Esophagus muscularis mucosa (tissue), 4 donors: ENCODE results near the gene PAXX. TPM values are rescaled to one million over a fixed set of nuclear protein-coding genes. Genes with fewer than 3 reads are reported as not detected.

ENCODE experiments used
- DNase-seq: peaks from one replicate; pipeline ENCODE4 v3.0.0-alpha.2; 2017; ENCODE audit errors: extremely low spot score
- H3K27ac ChIP-seq, 4 donors: fragments of 200-600 bp; sonication (generic); replicated peaks in 1 of 4; 1 replicate in 3 of 4; 2 replicates in 1 of 4; pipeline ENCODE4 v1.5.1; 2016 to 2019; ENCODE audit warnings: mild to moderate bottlenecking in 1 of 4
- H3K27me3 ChIP-seq, 4 donors: fragments of 200-600 bp; sonication (generic); one replicate each; pipeline versions ENCODE4 v1.5.1 to v1.6.0; 2016 to 2019
- H3K36me3 ChIP-seq, 4 donors: fragments of 200-600 bp; sonication (generic); one replicate each; pipeline ENCODE4 v1.5.1; 2016 to 2019
- H3K4me1 ChIP-seq, 4 donors: fragments of 200-600 bp; sonication (generic); one replicate each; pipeline ENCODE4 v1.5.1; 2016 to 2019
- H3K4me3 ChIP-seq, 4 donors: fragments of 200-600 bp; sonication (generic); 1 replicate in 2 of 4; 2 replicates in 2 of 4; pipeline ENCODE4 v1.5.1; 2016 to 2019; ENCODE audit warnings: mild to moderate bottlenecking in 4 of 4, moderate library complexity in 1 of 4
- H3K9me3 ChIP-seq, 4 donors: fragments of 200-600 bp; sonication (generic); 1 replicate in 3 of 4; 2 replicates in 1 of 4; pipeline ENCODE4 v1.5.1; 2016 to 2019
- CTCF ChIP-seq, 3 experiments: fragments of 200-600 bp in 2 of 3; fragments of 450-650 bp in 1 of 3; sonication (generic) in 2 of 3; IDR thresholded peaks; one replicate each; pipeline ENCODE4 v1.5.1; 2017 to 2019; ENCODE audit warnings: antibody characterized with exemption in 3 of 3, mild to moderate bottlenecking in 2 of 3, moderate library complexity in 1 of 3
- EP300 ChIP-seq: sonication (generic); formaldehyde crosslinking; IDR thresholded peaks from one replicate; pipeline ENCODE4 v1.6.1; 2017; ENCODE audit warnings: antibody characterized with exemption
- POLR2A ChIP-seq: fragments of 450-650 bp; IDR thresholded peaks from one replicate; pipeline ENCODE4 v1.6.1; 2017; ENCODE audit warnings: antibody characterized with exemption, moderate library complexity, mild to moderate bottlenecking, low read depth
- POLR2AphosphoS5 ChIP-seq, 2 donors: sonication (generic); formaldehyde crosslinking; IDR thresholded peaks; one replicate each; pipeline ENCODE4 v1.6.1; 2017; ENCODE audit warnings: antibody characterized with exemption in 2 of 2
- WGBS: methylation state at CpG from one replicate; pipeline ENCODE4 v1.1.5; 2018; 5-methylcytosine and 5-hydroxymethylcytosine counted together
- intact Hi-C: fragments of 100-400 bp; cut with DNase I; formaldehyde crosslinking; loops from one replicate; pipeline ENCODE4 v1.15.1; 2023
- total RNA-seq, 4 donors: library from RNA; depleted of rRNA; stranded (reverse); fragments of >200 nt; gene quantifications; one replicate each; pipeline versions ENCODE4 v1.1.0 to v1.2.1, GENCODE V29; 2016

Gene PAXX
- total RNA-seq, 4 donors from 2014 or later = 28.8 to 39.9 (median 37.8) TPM

GRCh38 chr9:136950656-136951276 is 41.5 kb upstream of the PAXX start:
- Histone ChIP-seq H3K4me3 (peak overlapping the region; percentile 77 to 92 (median 84)), H3K27ac (peak overlapping the region; percentile 86 to 92 (median 90)), H3K4me1 (peaks cover 25 to 33% (median 28%) of the 10 kb centered on the region in 4 donors), H3K27me3 (no peaks in the 10 kb centered on the region), H3K36me3 (no peaks in the 10 kb centered on the region), H3K9me3 (no peaks in the 10 kb centered on the region)
- no peak for DNase-seq
- intact Hi-C loops = loop anchor here (5.0 kb wide), 1 partner anchor 163 kb away; no protein-coding TSS in a partner anchor
- no peak for TF ChIP-seq CTCF (IDR thresholded peaks at IDR 0.05)
- TF ChIP-seq POLR2A = no peak
- TF ChIP-seq POLR2AphosphoS5 (IDR thresholded peaks at IDR 0.05) = no peak
- TF ChIP-seq EP300 = no peak
- WGBS = 88% methylated on average over 2 of the region's 9 CpGs

GRCh38 chr9:136951541-136952320 is 40.5 kb upstream of the PAXX start, which contains the start of gene LCN12:
Gene LCN12, plus strand, starts transcription at chr9:136952273. Its CDS starts 55 bp downstream, at chr9:136952328.
- peaks cover 25 to 33% (median 28%) of the 10 kb centered on the region in 4 donors for H3K4me1 ChIP-seq
- no peaks in the 10 kb centered on the region for H3K36me3 ChIP-seq
- 93% methylated on average over 13 of the region's 14 CpGs for WGBS
- DNase-seq = no peak
- H3K9me3 ChIP-seq = no peaks in the 10 kb centered on the region
- TF ChIP-seq POLR2AphosphoS5 (IDR thresholded peaks at IDR 0.05) (no peak), EP300 (no peak), POLR2A (no peak), CTCF (IDR thresholded peaks at IDR 0.05) (no peak)
- H3K4me3 ChIP-seq = no peak within 1 kb of the TSS
- H3K27me3 ChIP-seq = no peaks in the 10 kb centered on the region
- intact Hi-C loops = loop anchor here (5.0 kb wide), 1 partner anchor 164 kb away; no protein-coding TSS in a partner anchor
- H3K27ac ChIP-seq = peak within 1 kb of the TSS in 1 of 4 donors; percentile 90

- Histone ChIP-seq H3K27ac (no peak overlapping the region), H3K4me1 (peaks cover 25 to 33% (median 28%) of the 10 kb centered on the region in 4 donors), H3K4me3 (no peak overlapping the region), H3K36me3 (no peaks in the 10 kb centered on the region), H3K27me3 (no peaks in the 10 kb centered on the region), H3K9me3 (no peaks in the 10 kb centered on the region)
- intact Hi-C loops = loop anchor here (5.0 kb wide), 1 partner anchor 165 kb away; no protein-coding TSS in a partner anchor
- WGBS = 82% methylated on average over 4 of the region's 15 CpGs
- no peak for DNase-seq
- TF ChIP-seq CTCF (IDR thresholded peaks at IDR 0.05) (no peak), POLR2A (no peak), EP300 (no peak), POLR2AphosphoS5 (IDR thresholded peaks at IDR 0.05) (no peak)
Observed at GRCh38 chr9:136952321-136952850, 39.8 kb upstream of the PAXX start.

GRCh38 chr9:136952876-136953770 is 39.1 kb upstream of the PAXX start:
- H3K4me3 ChIP-seq = no peak overlapping the region
- H3K4me1 ChIP-seq = peaks cover 21 to 28% (median 21%) of the 10 kb centered on the region in 4 donors
- TF ChIP-seq CTCF (IDR thresholded peaks at IDR 0.05) = no peak
- TF ChIP-seq POLR2AphosphoS5 (IDR thresholded peaks at IDR 0.05) = no peak
- TF ChIP-seq EP300 = no peak
- TF ChIP-seq POLR2A = no peak
- no peak for DNase-seq
- 90% methylated on average over 19 of the region's 44 CpGs for WGBS
- no peaks in the 10 kb centered on the region for H3K9me3 ChIP-seq
- no peaks in the 10 kb centered on the region for H3K27me3 ChIP-seq
- intact Hi-C loops = loop anchor here (5.0 kb wide), 1 partner anchor 166 kb away; no protein-coding TSS in a partner anchor
- H3K36me3 ChIP-seq = no peaks in the 10 kb centered on the region
- H3K27ac ChIP-seq = no peak overlapping the region
